ENCODE data around the gene CNPY1. TPM values are rescaled to one million over a fixed set of nuclear protein-coding genes. Genes with fewer than 3 reads are reported as not detected.

CNPY1 gene
- polyA plus RNA-seq, 1 experiment, result not detected

GRCh38 chr7:155509725-155510551 is 36.4 kb downstream of the CNPY1 start:
- no peak overlapping the region for H3K4me3 ChIP-seq (ENCODE audit: low read depth, low read length)
- CTCF ChIA-PET, result no interaction called here
- no peak overlapping the region for H3K27ac ChIP-seq (ENCODE audit: low read depth, low read length)
- POLR2A ChIA-PET, result no interaction called here
- DNase-seq (ENCODE audit: low read depth, low spot score), result no peak
- TF ChIP-seq CTCF (IDR thresholded peaks at IDR 0.05; ENCODE audit: low read depth, low read length), result no peak
- peaks cover 50% of the 10 kb centered on the region for H3K27me3 ChIP-seq (ENCODE audit: control insufficient read depth, insufficient read depth, low read length)
- no peaks in the 10 kb centered on the region; the same call in 1 of the 2 replicates for H3K9me3 ChIP-seq (ENCODE audit: control insufficient read depth, insufficient read depth, low read length)

- Histone ChIP-seq H3K4me3 (ENCODE audit: low read depth, low read length) (no peak overlapping the region), H3K9me3 (ENCODE audit: control insufficient read depth, insufficient read depth, low read length) (no peaks in the 10 kb centered on the region; the same call in 1 of the 2 replicates), H3K27me3 (ENCODE audit: control insufficient read depth, insufficient read depth, low read length) (peaks cover 50% of the 10 kb centered on the region), H3K27ac (ENCODE audit: low read depth, low read length) (no peak overlapping the region)
- DNase-seq (ENCODE audit: low read depth, low spot score), result no peak
- TF ChIP-seq CTCF (IDR thresholded peaks at IDR 0.05; ENCODE audit: low read depth, low read length), result no peak
- ChIA-PET POLR2A (no interaction called here), CTCF (no interaction called here)
Measured at GRCh38 chr7:155509359-155509724, 37.0 kb downstream of the CNPY1 start.

DNA sequence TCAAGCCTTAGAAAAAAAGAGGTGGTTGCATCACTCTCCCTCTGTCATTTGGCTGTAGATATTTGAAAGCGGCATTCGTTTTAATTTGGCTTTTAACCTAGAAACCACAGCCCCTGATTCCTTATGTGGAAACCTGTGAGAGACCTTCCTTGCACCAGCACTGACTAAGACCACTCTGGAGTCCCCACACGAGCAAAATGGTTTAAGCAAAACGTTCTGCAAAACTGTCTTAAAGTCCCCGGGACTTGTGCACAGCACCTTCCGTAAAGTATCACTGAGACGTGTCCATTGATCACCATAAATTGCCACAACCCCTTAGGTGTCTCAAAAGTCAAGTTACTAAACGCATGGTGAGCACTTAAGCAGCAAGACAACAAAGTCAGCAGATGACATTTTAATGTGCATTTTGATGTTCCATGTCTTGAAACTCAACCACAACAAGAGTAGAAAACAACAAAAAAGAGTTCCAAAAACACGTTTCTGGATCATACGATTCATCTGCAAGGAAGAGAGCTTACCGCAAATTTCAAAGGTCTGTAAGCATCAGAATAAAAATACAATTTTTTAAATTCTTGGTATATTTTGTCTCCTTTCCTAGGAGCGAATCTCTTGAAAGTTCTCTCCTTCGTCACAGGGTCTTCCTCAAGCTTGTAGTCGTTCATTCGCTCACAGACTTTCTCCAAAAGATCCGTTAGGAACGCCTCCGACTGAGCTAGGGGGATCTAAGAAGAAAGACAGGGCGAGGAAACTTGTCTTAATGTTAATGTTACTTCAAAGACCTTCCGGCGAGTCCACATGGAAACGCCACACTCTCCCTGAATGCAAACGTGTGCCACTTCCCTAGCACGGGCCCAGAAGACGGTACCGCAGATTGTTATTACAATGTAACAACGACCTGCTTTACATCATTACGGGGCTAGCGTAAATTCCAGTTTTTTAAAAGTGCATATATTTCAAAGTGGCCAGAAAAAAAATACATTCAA is 37.7 kb downstream of the CNPY1 start:
- TF ChIP-seq CTCF (IDR thresholded peaks at IDR 0.05; ENCODE audit: low read depth, low read length), result no peak
- DNase-seq (ENCODE audit: low read depth, low spot score), result no peak
- Histone ChIP-seq H3K9me3 (ENCODE audit: control insufficient read depth, insufficient read depth, low read length) (no peaks in the 10 kb centered on the region; the same call in 1 of the 2 replicates), H3K27me3 (ENCODE audit: control insufficient read depth, insufficient read depth, low read length) (peaks cover 46% of the 10 kb centered on the region), H3K4me3 (ENCODE audit: low read depth, low read length) (no peak overlapping the region), H3K27ac (ENCODE audit: low read depth, low read length) (no peak overlapping the region)
- ChIA-PET POLR2A (no interaction called here), CTCF (no interaction called here)

GRCh38 chr7:155507576-155507975 is 38.8 kb downstream of the CNPY1 start:
- Histone ChIP-seq H3K9me3 (ENCODE audit: control insufficient read depth, insufficient read depth, low read length) (no peaks in the 10 kb centered on the region; the same call in 1 of the 2 replicates), H3K4me3 (ENCODE audit: low read depth, low read length) (no peak overlapping the region), H3K27ac (ENCODE audit: low read depth, low read length) (no peak overlapping the region), H3K27me3 (ENCODE audit: control insufficient read depth, insufficient read depth, low read length) (peaks cover 46% of the 10 kb centered on the region)
- POLR2A ChIA-PET, result no interaction called here
- CTCF ChIA-PET, result no interaction called here
- no peak for TF ChIP-seq CTCF (IDR thresholded peaks at IDR 0.05; ENCODE audit: low read depth, low read length)
- DNase-seq (ENCODE audit: low read depth, low spot score), result no peak

Measured in AG04450 (cell line).